OCI-LY1 (cell line): ENCODE results near the gene HS3ST5.

Experiments
- CTCF ChIP-seq: fragments of 200-600 bp; sonication (generic), shearing (Covaris generic); IDR thresholded peaks from 2 replicates; pipeline ENCODE4 v1.5.1; 2017; ENCODE audit warnings: mild to moderate bottlenecking, antibody characterized with exemption, low read length, moderate library complexity, mixed read lengths
- EZH2 ChIP-seq: fragments of 200-600 bp; sonication (generic), shearing (Covaris generic); IDR thresholded peaks from 2 replicates; pipeline ENCODE4 v1.8.0; 2017; ENCODE audit warnings: borderline replicate concordance, mixed run types, mild to moderate bottlenecking, antibody characterized with exemption, low read length, moderate library complexity, mixed read lengths

GRCh38 chr6:114062199-114062598 lies 280.6 kb downstream of the HS3ST5 start:
- TF ChIP-seq CTCF (no peak), EZH2 (no peak)
